GM18499 (cell line): ENCODE measurements around the gene SLC25A17.
"Not testable (repeated sequence)": the region's sequence is repeated elsewhere in the genome, so short reads cannot be mapped to it uniquely, and the experiment has no call there.

ENCODE experiments used
- ATAC-seq: cut with Tn5 transposase; IDR thresholded peaks from one replicate; pipeline ENCODE4 v1.9.1; 2021; ENCODE audit warnings: moderate number of reproducible peaks; ENCODE audit not compliant: insufficient read depth, unreplicated experiment

SLC25A17 gene

DNA sequence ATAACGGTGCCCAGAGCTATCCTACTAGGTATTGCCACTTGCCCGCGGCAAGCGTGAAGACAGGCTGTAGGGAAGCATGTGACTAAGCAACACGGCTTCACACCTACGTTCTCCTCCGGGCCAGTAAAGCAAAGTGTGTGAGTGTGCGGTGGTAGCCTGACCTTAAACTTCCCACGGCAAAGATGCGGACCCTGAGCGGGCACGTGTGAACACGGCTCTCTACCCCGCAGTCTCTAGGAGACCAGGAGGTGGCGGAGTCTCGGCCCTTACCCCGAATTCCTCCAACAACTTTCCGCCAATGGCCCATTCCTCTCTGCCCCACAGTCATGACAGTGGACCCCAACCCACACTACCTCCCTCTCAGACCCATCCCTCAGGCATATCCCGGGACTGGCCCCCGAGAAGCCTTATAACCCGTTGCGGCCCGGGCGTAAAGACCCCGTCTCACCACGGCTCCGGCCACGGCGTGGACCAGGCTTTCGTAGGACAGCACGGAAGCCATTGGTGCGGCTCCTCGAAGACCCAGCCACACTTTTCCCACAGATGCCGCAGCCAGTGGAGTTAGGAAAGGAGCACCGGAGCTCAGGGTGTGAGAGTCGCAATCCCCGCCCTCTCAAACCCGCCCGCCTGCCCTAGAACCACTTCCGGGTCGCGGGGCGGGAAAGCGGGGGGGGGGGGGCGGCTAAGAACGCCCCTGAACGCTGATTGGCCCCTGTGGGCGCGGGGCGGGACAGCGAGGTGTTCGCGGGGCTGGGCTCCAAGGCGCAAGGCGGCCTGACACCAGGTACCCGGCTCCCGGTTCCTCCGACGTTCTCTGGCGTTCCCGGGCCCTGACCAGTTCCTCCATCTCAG is at the start of gene SLC25A17:
SLC25A17 (minus strand) TSS at position 600 of the 852 bp plus-strand sequence; CDS start at position 502, 98 bp downstream.
- ATAC-seq, result no peak

GRCh38 chr22:40868379-40868778 is 49.2 kb upstream of the SLC25A17 start:
- ATAC-seq, result not testable (repeated sequence)

DNA sequence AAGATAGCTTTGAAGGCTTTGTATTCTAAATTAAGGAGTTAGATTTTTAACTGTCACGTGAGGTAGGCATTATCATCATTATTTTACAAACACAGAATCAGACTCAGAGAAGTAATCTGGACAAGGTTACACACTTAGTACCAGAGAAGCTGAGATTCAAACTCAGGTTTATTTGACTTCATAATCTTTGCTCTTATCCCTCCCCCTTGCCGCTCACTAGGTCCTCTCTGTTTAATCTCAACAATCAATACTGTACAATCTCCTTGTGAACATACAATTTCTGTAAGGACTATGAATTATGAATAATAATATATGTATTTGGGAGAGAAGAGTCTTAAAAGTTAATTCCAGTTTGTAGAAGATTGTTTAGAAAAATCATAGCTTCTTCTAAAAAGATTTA is 48.0 kb upstream of the SLC25A17 start:
- no peak for ATAC-seq

DNA sequence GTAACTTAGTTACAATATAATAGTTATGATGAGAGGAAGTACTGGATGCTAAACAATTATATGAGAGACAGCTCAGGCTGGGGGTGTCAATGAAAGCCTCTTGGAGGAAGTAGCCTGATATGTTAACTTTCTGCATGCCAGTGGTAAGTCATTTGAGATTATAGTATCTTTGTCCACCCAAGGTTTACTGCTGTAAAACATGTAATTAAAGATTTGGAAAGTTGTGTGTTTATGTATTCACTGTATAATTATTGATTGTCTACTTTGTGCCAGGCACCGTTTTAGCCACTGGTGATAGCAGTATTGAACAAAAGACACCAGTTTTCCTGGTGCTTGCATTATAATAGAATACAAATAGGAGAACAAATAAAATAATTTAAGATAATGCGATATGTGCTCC is 43.4 kb upstream of the SLC25A17 start:
- no peak for ATAC-seq

GRCh38 chr22:40862013-40862412 is 42.9 kb upstream of the SLC25A17 start, which contains the start of gene DNAJB7:
Gene DNAJB7, minus strand, starts transcription at chr22:40862113. Its CDS starts 119 bp downstream, at chr22:40861994.
- no peak for ATAC-seq

- no peak for ATAC-seq
These were observed 38.2 kb upstream of the SLC25A17 start for GRCh38 chr22:40857309-40857855.

- peak; percentile 61 for ATAC-seq
These were observed 37.6 kb upstream of the SLC25A17 start, which contains the start of the genes ST13 and XPNPEP3 for GRCh38 chr22:40856513-40857308. Gene ST13, minus strand, starts transcription at chr22:40856639. Its CDS starts 99 bp downstream, at chr22:40856540. Gene XPNPEP3, plus strand, starts transcription at chr22:40857148. Its CDS starts 34 bp downstream, at chr22:40857182.

GRCh38 chr22:40855979-40856512 is 36.9 kb upstream of the SLC25A17 start:
- ATAC-seq, result no peak

DNA sequence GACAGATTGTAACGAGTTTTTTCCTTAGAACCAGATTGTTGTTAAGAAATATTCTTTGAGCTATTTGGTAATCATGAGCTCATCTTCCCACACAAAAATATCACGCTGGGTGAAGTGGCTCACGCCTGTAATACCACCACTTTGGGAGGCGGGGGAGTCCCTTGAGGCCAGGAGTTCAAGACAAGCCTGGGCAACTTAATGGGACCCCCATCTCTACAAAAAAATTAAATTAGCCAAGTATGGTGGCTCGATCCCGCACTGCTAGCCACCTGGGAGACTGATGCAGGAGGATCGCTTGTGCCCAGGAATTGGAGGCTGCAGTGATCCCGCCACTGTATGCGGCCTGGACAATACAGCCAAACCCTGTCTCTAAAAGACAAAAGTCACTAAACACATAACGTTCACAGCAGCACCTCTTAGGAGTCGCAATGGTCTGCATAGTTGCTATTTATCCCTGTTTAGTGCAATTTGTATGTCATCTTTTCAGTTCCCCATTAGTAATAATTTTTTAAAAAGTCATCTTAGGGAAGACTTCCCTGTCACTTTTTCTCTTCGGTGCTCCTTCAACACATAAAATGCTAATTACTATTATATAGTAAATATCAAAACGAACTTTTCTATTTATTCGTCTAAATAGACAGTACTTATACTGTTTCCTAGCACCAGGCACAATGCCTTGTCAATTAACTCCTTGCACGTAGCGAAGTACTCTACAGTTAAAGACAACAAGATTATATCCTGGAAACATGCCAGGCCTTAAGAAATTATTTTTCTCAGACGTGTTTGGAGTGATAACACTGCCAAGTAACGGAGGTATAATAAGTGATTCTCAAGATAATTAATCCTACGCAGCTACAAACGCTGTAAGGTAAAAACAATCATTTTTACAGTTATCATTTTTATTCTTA is 36.2 kb upstream of the SLC25A17 start:
- no peak for ATAC-seq

DNA sequence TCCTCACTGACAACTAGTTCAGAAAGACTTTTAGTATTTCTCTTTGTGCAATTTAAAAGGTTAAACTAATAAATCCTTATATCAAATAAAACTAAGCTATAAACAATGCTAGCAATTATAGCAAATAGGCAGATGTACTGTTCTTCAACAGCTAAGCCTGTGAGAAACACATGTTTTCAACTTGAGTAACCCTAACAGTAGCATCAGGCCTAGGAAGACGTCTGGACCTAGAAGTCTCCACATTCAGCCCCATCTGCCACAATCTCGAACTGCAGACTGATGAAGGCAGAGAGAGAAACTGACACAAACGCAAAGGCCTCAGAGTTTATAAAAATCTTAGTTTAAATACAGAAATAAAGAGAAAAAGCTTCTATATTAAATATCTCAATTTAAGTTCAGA is 34.8 kb upstream of the SLC25A17 start:
- no peak for ATAC-seq

DNA sequence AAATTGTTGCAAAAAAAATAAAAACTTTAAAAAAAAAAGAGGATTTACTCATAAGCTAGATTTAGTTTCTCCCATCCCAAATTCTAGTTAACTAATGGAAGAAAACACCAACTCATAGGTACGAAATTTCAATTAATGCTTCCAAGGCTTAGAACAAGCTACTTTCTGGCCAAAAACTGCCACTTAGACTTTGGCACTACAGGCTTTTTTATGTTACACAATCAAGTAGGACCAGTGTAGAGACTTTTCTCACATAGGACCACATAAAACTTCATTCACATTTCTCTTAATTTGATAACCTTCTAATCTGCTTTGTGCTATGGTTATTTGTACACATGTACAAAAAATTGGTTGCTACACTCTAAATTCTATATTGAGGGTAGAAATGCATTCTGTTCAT is 34.2 kb upstream of the SLC25A17 start:
- ATAC-seq, result no peak

DNA sequence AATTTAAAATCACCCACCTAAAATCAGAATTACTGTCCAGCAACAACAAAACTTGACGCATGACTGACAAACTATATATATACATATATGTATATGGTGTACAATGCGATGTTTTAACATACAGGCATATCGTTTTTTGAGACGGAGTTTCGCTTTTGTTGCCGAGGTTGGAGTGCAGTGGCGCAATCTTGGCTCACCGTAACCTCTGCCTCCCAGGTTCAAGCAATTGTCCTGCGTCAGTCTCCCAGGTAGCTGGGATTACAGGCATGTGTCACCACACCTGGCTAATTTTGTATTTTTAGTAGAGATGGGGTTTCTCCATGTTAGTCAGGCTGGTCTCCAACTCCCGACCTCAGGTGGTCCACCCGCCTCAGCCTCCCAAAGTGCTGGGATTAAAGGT is 26.7 kb upstream of the SLC25A17 start:
- ATAC-seq, result not testable (repeated sequence)

DNA sequence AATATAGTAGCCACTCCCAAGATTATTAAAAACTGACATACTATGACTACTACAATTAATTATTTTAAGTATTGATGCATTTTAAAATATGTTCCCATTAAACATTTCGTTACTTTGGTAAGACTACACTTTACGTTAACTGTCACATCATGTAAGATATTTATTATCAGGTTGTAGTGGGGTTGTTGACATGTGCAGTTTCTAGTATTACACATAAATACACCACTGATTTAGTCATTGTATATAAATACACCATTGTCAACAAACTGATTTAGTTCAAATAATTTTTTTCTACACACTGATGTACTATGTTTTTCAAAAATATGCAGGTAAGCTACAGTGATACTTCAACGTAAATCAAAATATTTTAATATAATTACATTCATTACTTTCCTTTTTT is 25.8 kb upstream of the SLC25A17 start:
- ATAC-seq, result no peak

GRCh38 chr22:40838486-40838885 is 19.3 kb upstream of the SLC25A17 start:
- ATAC-seq, result no peak

GRCh38 chr22:40834619-40835018 is 15.5 kb upstream of the SLC25A17 start:
- no peak for ATAC-seq

DNA sequence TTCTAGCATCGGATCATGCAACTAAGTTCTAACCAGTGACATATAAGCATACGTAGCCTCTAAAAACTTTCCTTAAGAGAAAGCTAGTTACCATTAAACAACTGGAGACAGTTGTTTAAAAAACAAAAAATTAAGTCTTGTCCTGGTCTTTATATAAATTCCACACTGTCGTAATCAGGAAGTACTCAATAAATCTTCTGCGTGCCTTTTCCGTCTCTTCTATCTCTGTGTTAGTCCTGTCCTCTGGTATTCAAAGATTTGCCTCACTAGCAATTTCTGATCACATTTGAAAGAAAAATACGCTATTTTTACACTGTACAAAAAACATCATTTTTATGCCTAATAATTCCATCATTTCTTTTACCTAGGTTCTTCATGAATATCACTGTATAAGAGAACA is 10.0 kb upstream of the SLC25A17 start:
- no peak for ATAC-seq

DNA sequence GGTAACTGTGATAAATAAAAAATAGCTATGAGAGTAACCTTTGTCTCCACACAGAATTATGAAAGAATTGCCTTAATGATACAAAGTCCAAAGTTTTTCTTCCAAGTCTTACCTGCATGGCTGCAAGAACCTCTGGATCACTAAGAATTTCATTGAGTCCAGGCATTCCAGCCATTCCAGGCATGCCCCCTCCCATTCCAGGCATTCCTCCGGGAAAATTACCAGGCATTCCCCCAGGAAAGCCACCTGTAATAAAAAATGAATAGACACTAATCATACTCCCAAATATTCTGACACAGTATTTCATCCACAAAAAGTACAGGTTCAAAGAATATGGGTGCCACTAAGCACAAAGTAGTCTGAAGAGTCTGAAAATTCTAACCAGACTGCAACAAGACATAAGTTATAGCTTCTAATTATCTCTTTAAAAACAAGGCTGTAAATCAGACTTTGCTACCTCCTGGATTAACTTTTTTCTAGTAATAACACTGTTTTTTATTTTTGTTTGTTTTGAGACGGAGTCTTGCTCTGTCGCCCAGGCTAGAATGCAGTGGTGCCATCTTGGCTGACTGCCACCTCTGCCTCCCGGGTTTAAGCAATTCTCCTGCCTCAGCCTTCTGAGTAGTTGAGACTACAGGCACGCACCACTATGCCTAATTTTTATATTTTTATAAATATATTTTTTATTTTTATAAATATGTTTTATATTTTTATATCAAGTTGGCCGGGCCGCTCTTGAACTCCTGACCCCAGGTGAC is 8.0 kb upstream of the SLC25A17 start:
- no peak for ATAC-seq

DNA sequence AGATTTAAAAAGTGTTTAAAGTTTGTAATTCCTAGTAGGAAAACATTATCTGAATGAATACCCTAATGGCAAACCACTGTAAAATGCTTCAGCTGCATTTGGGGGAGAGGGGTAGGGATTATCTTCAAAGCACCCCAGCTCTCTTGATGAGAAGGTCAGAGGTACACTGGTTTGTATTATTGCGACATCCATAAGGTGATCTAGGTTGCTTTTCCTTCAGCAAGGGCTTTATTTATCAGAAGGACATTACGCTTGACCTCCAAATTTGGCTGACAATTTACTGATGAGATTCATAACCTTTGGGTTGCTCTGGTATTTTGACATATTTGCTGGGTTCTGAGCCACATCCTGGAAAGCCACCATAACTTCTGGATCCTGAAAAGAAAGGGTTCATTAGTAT is 7.1 kb upstream of the SLC25A17 start:
- not testable (repeated sequence) for ATAC-seq

- ATAC-seq, result no peak
These were observed 4.3 kb upstream of the SLC25A17 start for GRCh38 chr22:40823426-40823825.
